HS-27A (cell line): ENCODE data around the gene RUVBL2.
"Not testable (repeated sequence)": the region's sequence is repeated elsewhere in the genome, so short reads cannot be mapped to it uniquely, and the experiment has no call there.

Experiments used
- DNase-seq: peaks from one replicate; pipeline ENCODE4 v3.0.0-alpha.2; 2012; ENCODE audit warnings: low read depth, missing footprints

RUVBL2 gene

GRCh38 chr19:49018388-49019241, 24.9 kb downstream of the RUVBL2 start:
- DNase-seq = not testable (repeated sequence)

- DNase-seq = no peak
These were observed 25.7 kb downstream of the RUVBL2 start for GRCh38 chr19:49019242-49019932.

GRCh38 chr19:49020342-49020741, 26.7 kb downstream of the RUVBL2 start:
- DNase-seq = no peak

- DNase-seq = peak; percentile 53
These were observed 27.5 kb downstream of the RUVBL2 start for GRCh38 chr19:49020931-49021895.

- no peak for DNase-seq
These were observed 28.4 kb downstream of the RUVBL2 start for GRCh38 chr19:49022116-49022515.

GRCh38 chr19:49024233-49024632, 30.5 kb downstream of the RUVBL2 start, which contains the start of gene CGB3:
CGB3 (minus strand) TSS chr19:49024333; CDS start chr19:49023971, 362 bp downstream.
- not testable (repeated sequence) for DNase-seq

- not testable (repeated sequence) for DNase-seq
These were observed 31.4 kb downstream of the RUVBL2 start for GRCh38 chr19:49025088-49025487.

- DNase-seq = not testable (repeated sequence)
These were observed 31.9 kb downstream of the RUVBL2 start for GRCh38 chr19:49025599-49025998.

GRCh38 chr19:49028686-49029085, 35.0 kb downstream of the RUVBL2 start:
- not testable (repeated sequence) for DNase-seq

GRCh38 chr19:49029749-49030148, 36.1 kb downstream of the RUVBL2 start:
- DNase-seq = not testable (repeated sequence)

GRCh38 chr19:49030323-49030722, 36.6 kb downstream of the RUVBL2 start:
- DNase-seq = not testable (repeated sequence)

- not testable (repeated sequence) for DNase-seq
These were observed 38.1 kb downstream of the RUVBL2 start, which contains the start of gene CGB2 for GRCh38 chr19:49031642-49032301. CGB2 (plus strand) TSS chr19:49031890; CDS start chr19:49032096, 206 bp downstream.

- DNase-seq = not testable (repeated sequence)
These were observed 43.1 kb downstream of the RUVBL2 start, which contains the start of gene CGB1 for GRCh38 chr19:49036815-49037214. CGB1 (minus strand) TSS chr19:49036895; CDS start chr19:49036711, 184 bp downstream.

GRCh38 chr19:49038111-49038510, 44.4 kb downstream of the RUVBL2 start:
- not testable (repeated sequence) for DNase-seq

- peak; percentile 62 for DNase-seq
These were observed 45.0 kb downstream of the RUVBL2 start for GRCh38 chr19:49038557-49039276.

GRCh38 chr19:49039736-49040135, 46.0 kb downstream of the RUVBL2 start:
- DNase-seq = not testable (repeated sequence)

- DNase-seq = no peak
These were observed 48.5 kb downstream of the RUVBL2 start for GRCh38 chr19:49042177-49042576.

GRCh38 chr19:49042666-49043065, 49.0 kb downstream of the RUVBL2 start:
- DNase-seq = not testable (repeated sequence)

GRCh38 chr19:49043548-49043947, 49.9 kb downstream of the RUVBL2 start, which contains the start of gene CGB5:
CGB5 (plus strand) TSS chr19:49043848; CDS start chr19:49044210, 362 bp downstream.
- not testable (repeated sequence) for DNase-seq

- not testable (repeated sequence) for DNase-seq
These were observed 55.3 kb downstream of the RUVBL2 start, which contains the start of gene CGB8 for GRCh38 chr19:49049011-49049410. CGB8 (minus strand) TSS chr19:49049111; CDS start chr19:49048739, 372 bp downstream.
